ENCODE data around the gene AUTS2.
"Not testable (repeated sequence)": the region's sequence is repeated elsewhere in the genome, so short reads cannot be mapped to it uniquely, and the experiment has no call there.

The AUTS2 gene

GRCh38 chr7:70349819-70350218 lies 751.5 kb downstream of the AUTS2 start:
- DNase-seq (ENCODE audit: low read depth), result no peak

- DNase-seq (ENCODE audit: low read depth), result no peak
These were observed 753.8 kb downstream of the AUTS2 start for GRCh38 chr7:70352088-70352487.

- no peak for DNase-seq (ENCODE audit: low read depth)
These were observed 754.6 kb downstream of the AUTS2 start for GRCh38 chr7:70352906-70353305.

GRCh38 chr7:70353330-70353945 lies 755.2 kb downstream of the AUTS2 start:
- peak; percentile 1 for DNase-seq (ENCODE audit: low read depth)

- no peak for DNase-seq (ENCODE audit: low read depth)
These were observed 755.7 kb downstream of the AUTS2 start for GRCh38 chr7:70353946-70354335.

- no peak for DNase-seq (ENCODE audit: low read depth)
These were observed 756.3 kb downstream of the AUTS2 start for GRCh38 chr7:70354409-70355169.

- no peak for DNase-seq (ENCODE audit: low read depth)
These were observed 757.1 kb downstream of the AUTS2 start for GRCh38 chr7:70355198-70356020.

GRCh38 chr7:70356085-70356786 lies 758.0 kb downstream of the AUTS2 start:
- no peak for DNase-seq (ENCODE audit: low read depth)

- no peak for DNase-seq (ENCODE audit: low read depth)
These were observed 758.6 kb downstream of the AUTS2 start for GRCh38 chr7:70356787-70357328.

- DNase-seq (ENCODE audit: low read depth), result no peak
These were observed 762.3 kb downstream of the AUTS2 start for GRCh38 chr7:70360557-70360956.

GRCh38 chr7:70361821-70362220 lies 763.5 kb downstream of the AUTS2 start:
- no peak for DNase-seq (ENCODE audit: low read depth)

GRCh38 chr7:70364393-70364792 lies 766.1 kb downstream of the AUTS2 start:
- not testable (repeated sequence) for DNase-seq (ENCODE audit: low read depth)

- DNase-seq (ENCODE audit: low read depth), result no peak
These were observed 773.4 kb downstream of the AUTS2 start for GRCh38 chr7:70371652-70372051.

- DNase-seq (ENCODE audit: low read depth), result no peak
These were observed 774.7 kb downstream of the AUTS2 start for GRCh38 chr7:70372768-70373515.

- DNase-seq (ENCODE audit: low read depth), result no peak
These were observed 776.7 kb downstream of the AUTS2 start for GRCh38 chr7:70374772-70375533.

- no peak for DNase-seq (ENCODE audit: low read depth)
These were observed 778.3 kb downstream of the AUTS2 start for GRCh38 chr7:70376561-70377031.

- no peak for DNase-seq (ENCODE audit: low read depth)
These were observed 779.7 kb downstream of the AUTS2 start for GRCh38 chr7:70377957-70378356.

GRCh38 chr7:70379210-70379609 lies 780.9 kb downstream of the AUTS2 start:
- DNase-seq (ENCODE audit: low read depth), result no peak

- no peak for DNase-seq (ENCODE audit: low read depth)
These were observed 782.2 kb downstream of the AUTS2 start for GRCh38 chr7:70380421-70381015.

Data from GM04504 (cell line).